HL-60 (cell line): ENCODE measurements around the gene ADAMTS12.

Experiments
- CTCF ChIP-seq: IDR thresholded peaks from one replicate; pipeline ENCODE4 v1.5.1; 2011; ENCODE audit warnings: low read length, control low read depth, inconsistent platforms; ENCODE audit not compliant: insufficient read depth
- POLR2AphosphoS5 ChIP-seq: IDR thresholded peaks from 2 replicates; pipeline ENCODE4 v1.6.1; 2012; ENCODE audit warnings: low read depth
- REST ChIP-seq: IDR thresholded peaks from 2 replicates; pipeline ENCODE4 v1.6.1; 2012; ENCODE audit warnings: low read depth; ENCODE audit not compliant: insufficient replicate concordance

- TF ChIP-seq CTCF = no peak
- no peak for TF ChIP-seq REST
- TF ChIP-seq POLR2AphosphoS5 = no peak
Observed at GRCh38 chr5:33927685-33928084, 35.9 kb upstream of the ADAMTS12 start.
